ENCODE data around the gene VOPP1. TPM values are rescaled to one million over a fixed set of nuclear protein-coding genes. Genes with fewer than 3 reads are reported as not detected.

Gene VOPP1
- total RNA-seq, 4 donors from 2014 or later, result 23.7 to 42.1 (median 37.5) TPM

DNA sequence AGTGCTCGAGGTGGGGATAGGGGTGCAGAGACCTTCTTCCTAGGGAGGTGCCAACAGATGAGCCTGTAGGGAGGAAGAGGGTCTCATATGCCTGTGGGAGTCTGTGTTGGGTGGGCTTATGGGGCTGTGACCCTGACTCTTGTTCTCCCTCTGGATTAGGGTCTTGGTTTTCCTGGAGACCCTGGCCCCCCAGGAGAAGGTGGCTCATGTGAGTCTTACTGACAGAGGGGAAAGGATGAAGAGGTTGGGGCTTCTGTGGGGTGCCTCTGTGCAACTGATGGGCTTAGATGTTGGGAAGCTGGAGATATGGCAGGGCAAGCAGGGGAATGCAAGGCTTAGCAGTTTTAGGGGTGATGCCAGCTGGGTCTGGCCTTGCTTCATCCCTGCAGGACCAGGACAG lies 20.2 kb upstream of the VOPP1 start:
- Histone ChIP-seq H3K27ac (replicated peaks in 1 of 4) (no peak overlapping the region), H3K4me3 (no peak overlapping the region), H3K9me3 (no peaks in the 10 kb centered on the region), H3K27me3 (peaks cover 0 to 8% (median 0%) of the 10 kb centered on the region in 4 donors), H3K36me3 (no peaks in the 10 kb centered on the region), H3K4me1 (peaks cover 0 to 10% (median 5%) of the 10 kb centered on the region in 4 donors)
- no peak for TF ChIP-seq EP300 (IDR thresholded peaks at IDR 0.05)
- no peak for TF ChIP-seq POLR2A (IDR thresholded peaks at IDR 0.05; ENCODE audit: low read depth)
- no peak for TF ChIP-seq POLR2AphosphoS5 (IDR thresholded peaks at IDR 0.05)
- TF ChIP-seq, protein P1, sequence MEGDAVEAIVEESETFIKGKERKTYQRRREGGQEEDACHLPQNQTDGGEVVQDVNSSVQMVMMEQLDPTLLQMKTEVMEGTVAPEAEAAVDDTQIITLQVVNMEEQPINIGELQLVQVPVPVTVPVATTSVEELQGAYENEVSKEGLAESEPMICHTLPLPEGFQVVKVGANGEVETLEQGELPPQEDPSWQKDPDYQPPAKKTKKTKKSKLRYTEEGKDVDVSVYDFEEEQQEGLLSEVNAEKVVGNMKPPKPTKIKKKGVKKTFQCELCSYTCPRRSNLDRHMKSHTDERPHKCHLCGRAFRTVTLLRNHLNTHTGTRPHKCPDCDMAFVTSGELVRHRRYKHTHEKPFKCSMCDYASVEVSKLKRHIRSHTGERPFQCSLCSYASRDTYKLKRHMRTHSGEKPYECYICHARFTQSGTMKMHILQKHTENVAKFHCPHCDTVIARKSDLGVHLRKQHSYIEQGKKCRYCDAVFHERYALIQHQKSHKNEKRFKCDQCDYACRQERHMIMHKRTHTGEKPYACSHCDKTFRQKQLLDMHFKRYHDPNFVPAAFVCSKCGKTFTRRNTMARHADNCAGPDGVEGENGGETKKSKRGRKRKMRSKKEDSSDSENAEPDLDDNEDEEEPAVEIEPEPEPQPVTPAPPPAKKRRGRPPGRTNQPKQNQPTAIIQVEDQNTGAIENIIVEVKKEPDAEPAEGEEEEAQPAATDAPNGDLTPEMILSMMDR (IDR thresholded peaks at IDR 0.05), result no peak
- DNase-seq (ENCODE audit: extremely low spot score), result peak; percentile 68
- 81% methylated on average over 1 of the region's 1 CpG for WGBS
- intact Hi-C loops (cut with DNase I), result loop anchor here (10.0 kb wide), 1 partner anchor 168 kb away; no protein-coding TSS in a partner anchor

DNA sequence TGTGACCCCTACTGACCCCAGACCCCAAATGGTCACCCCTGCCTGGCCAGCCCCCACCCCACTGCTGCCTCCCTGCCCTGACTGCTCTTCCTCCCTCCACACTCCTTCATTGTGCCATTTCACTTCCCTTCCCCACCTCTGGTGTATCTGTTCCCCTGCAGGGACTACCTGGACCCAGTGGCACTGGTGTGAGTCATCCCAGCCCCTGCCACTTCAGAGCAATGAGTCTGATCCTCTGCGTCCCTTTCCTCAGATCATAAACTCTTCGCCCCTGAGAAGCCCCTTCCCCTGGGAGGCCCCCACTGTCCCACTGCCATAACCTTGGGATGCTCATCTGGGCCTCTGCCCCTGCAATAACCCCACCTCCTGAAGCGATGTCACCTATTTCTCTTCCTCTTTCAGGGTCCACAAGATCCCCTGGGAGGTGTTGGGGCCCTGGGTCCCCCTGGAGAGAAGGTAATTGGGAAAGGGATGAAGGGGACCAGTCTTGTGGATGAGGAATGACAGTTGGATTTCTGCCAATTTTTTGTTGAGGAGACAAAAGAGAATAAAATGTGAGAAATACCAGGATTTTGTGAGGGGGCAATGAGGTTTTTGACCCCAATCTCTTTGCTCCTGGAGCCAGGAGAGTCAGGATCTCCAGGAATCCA lies 19.1 kb upstream of the VOPP1 start:
- H3K27ac ChIP-seq (replicated peaks in 1 of 4), result no peak overlapping the region
- 82% methylated on average over 3 of the region's 3 CpGs for WGBS
- H3K4me1 ChIP-seq, result peaks cover 0 to 10% (median 5%) of the 10 kb centered on the region in 4 donors
- no peaks in the 10 kb centered on the region for H3K9me3 ChIP-seq
- peak; percentile 70 for DNase-seq (ENCODE audit: extremely low spot score)
- intact Hi-C loops (cut with DNase I), result loop anchor here (10.0 kb wide), 1 partner anchor 167 kb away; no protein-coding TSS in a partner anchor
- no peak overlapping the region for H3K4me3 ChIP-seq
- TF ChIP-seq EP300 (IDR thresholded peaks at IDR 0.05) (no peak), POLR2AphosphoS5 (IDR thresholded peaks at IDR 0.05) (no peak), POLR2A (IDR thresholded peaks at IDR 0.05; ENCODE audit: low read depth) (no peak)
- TF ChIP-seq, protein P1 (IDR thresholded peaks at IDR 0.05), result no peak
- peaks cover 0 to 8% (median 0%) of the 10 kb centered on the region in 4 donors for H3K27me3 ChIP-seq
- H3K36me3 ChIP-seq, result no peaks in the 10 kb centered on the region

DNA sequence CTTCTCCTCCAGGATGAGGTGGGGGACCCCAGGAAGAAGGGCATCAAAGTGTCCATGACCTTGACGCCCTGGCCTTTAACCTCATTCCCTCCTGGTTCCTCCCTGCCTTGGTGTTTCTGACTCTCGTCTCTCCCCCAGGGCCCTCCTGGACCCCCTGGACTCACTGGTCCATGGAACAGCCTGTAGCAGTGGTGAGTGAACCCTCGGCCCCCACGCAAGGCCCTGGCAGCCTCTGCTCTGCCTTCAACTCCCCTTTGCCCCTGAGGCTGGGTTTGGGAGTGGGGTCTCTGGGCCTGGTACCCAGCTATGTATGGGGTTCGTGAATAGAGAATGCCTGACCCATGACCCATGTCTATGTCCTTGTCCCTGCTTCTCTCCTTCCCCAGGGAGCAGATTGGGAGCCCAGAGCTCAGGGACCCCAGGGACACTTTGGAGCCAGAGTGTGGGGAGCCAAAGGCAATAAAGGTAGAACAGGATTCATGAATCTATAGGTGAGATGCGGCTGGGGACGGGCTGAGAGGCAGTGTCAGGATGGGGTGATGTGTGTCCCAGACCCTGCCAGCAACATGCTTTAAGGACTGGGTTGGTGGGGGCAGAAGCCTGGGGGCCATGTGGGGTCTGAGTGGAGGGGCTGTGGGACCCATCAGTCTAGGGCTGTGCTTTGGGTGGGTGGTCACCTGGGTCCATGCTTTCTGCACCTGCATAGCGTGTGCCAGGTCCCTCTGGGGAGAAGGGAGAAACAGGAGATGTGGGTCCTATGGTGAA lies 18.4 kb upstream of the VOPP1 start:
- TF ChIP-seq POLR2AphosphoS5 (IDR thresholded peaks at IDR 0.05) (no peak), POLR2A (IDR thresholded peaks at IDR 0.05; ENCODE audit: low read depth) (no peak), EP300 (IDR thresholded peaks at IDR 0.05) (no peak)
- TF ChIP-seq, protein P1 (IDR thresholded peaks at IDR 0.05), result no peak
- WGBS, result 98% methylated on average over 8 of the region's 8 CpGs
- no peak overlapping the region for H3K4me3 ChIP-seq
- DNase-seq (ENCODE audit: extremely low spot score), result peak; percentile 74
- H3K27ac ChIP-seq (replicated peaks in 1 of 4), result no peak overlapping the region
- no peaks in the 10 kb centered on the region for H3K9me3 ChIP-seq
- peaks cover 0 to 10% (median 5%) of the 10 kb centered on the region in 4 donors for H3K4me1 ChIP-seq
- intact Hi-C loops (cut with DNase I), result loop anchor here (10.0 kb wide), 1 partner anchor 166 kb away; no protein-coding TSS in a partner anchor
- H3K27me3 ChIP-seq, result peaks cover 0 to 8% (median 0%) of the 10 kb centered on the region in 4 donors
- H3K36me3 ChIP-seq, result no peaks in the 10 kb centered on the region

DNA sequence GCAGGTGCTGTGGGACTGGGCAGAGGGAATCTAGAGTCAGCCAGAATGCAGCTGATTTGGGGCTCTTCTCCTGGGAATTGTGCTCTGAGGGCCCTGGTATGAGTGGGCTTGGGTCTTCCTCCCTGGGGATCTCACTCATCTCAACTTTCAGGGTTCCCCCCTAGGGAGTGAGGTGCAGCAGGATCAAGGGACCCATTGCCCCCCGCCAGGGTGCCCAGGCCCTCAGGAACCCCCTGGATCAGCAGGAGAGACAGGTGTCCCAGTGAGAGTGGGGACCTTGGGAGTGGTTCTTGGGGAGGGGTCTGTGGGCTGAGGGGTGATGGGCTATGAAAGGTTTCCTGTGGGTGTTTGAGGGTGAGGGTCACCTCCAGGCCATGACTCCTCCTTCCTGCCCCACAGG lies 17.6 kb upstream of the VOPP1 start:
- no peak for TF ChIP-seq POLR2A (IDR thresholded peaks at IDR 0.05; ENCODE audit: low read depth)
- TF ChIP-seq POLR2AphosphoS5 (IDR thresholded peaks at IDR 0.05), result no peak
- no peak for TF ChIP-seq EP300 (IDR thresholded peaks at IDR 0.05)
- TF ChIP-seq, protein P1 (IDR thresholded peaks at IDR 0.05), result no peak
- no peaks in the 10 kb centered on the region for H3K36me3 ChIP-seq
- H3K4me3 ChIP-seq, result no peak overlapping the region

More for the DNA sequence above, 17.6 kb upstream of the VOPP1 start:
- peak; percentile 75 for DNase-seq (ENCODE audit: extremely low spot score)
- Histone ChIP-seq H3K4me1 (peaks cover 0 to 10% (median 5%) of the 10 kb centered on the region in 4 donors), H3K9me3 (no peaks in the 10 kb centered on the region), H3K27me3 (peaks cover 0 to 8% (median 0%) of the 10 kb centered on the region in 4 donors), H3K27ac (replicated peaks in 1 of 4) (no peak overlapping the region)
- WGBS, result no CpG with 5 or more reads among the region's 1 CpG
- intact Hi-C loops (cut with DNase I), result loop anchor here (10.0 kb wide), 1 partner anchor 165 kb away; no protein-coding TSS in a partner anchor
